ENCODE data around the gene PLXNC1. TPM values are rescaled to one million over a fixed set of nuclear protein-coding genes. Genes with fewer than 3 reads are reported as not detected.

PLXNC1 gene
- polyA plus RNA-seq, 1 donor (not counting 4 experiments of a cell fraction or from before 2014, with no cell fraction given), result 0.17 TPM

- no peaks in the 10 kb centered on the region for H3K79me2 ChIP-seq (ENCODE audit: control insufficient read depth, insufficient read depth, low read length)
- H3K9ac ChIP-seq (ENCODE audit: control insufficient read depth, extremely low read depth, insufficient read depth, low read length), result no peak overlapping the region
- no peaks in the 10 kb centered on the region for H3K9me1 ChIP-seq (ENCODE audit: control insufficient read depth, extremely low read depth, insufficient read depth, low read length)
- no peaks in the 10 kb centered on the region for H4K20me1 ChIP-seq (ENCODE audit: control insufficient read depth, extremely low read depth, insufficient read depth, low read length)
- no peak overlapping the region for H3K4me2 ChIP-seq (ENCODE audit: control insufficient read depth, extremely low read depth, insufficient read depth, low read depth, low read length)
- FAIRE-seq (no peak), DNase-seq (ENCODE audit: low read depth, low spot score) (no peak)
- no peaks in the 10 kb centered on the region for H3K4me1 ChIP-seq (ENCODE audit: control insufficient read depth, extremely low read depth, insufficient read depth, low read length)
- H3K27ac ChIP-seq (ENCODE audit: control insufficient read depth, insufficient read depth, low read length), result no peak overlapping the region
- dilution Hi-C loops (cut with MboI; ENCODE audit: extremely low pct_ligation_motif_present, low sequenced_read_pairs), result no loop called here
- peaks cover 3% of the 10 kb centered on the region for H3K27me3 ChIP-seq (ENCODE audit: control insufficient read depth, extremely low read depth, insufficient read depth, low read length)
- no peaks in the 10 kb centered on the region for H3K36me3 ChIP-seq (ENCODE audit: control insufficient read depth in 2 of 2, extremely low read depth in 1 of 2, insufficient read depth in 2 of 2, low read length in 2 of 2)
- TF ChIP-seq CTCF (optimal IDR thresholded peaks at IDR 0.05 in 1 of 3, IDR thresholded peaks at IDR 0.05 in 1 of 3, conservative IDR thresholded peaks at IDR 0.05 in 1 of 3; ENCODE audit: extremely low read depth in 1 of 3, insufficient read depth in 2 of 3, low read length in 3 of 3), result no peak
- TF ChIP-seq EZH2 (IDR thresholded peaks at IDR 0.05; ENCODE audit: low read length), result no peak
- no peaks in the 10 kb centered on the region for H3K9me3 ChIP-seq (ENCODE audit: control insufficient read depth, low read depth, low read length)
- no peak overlapping the region for H2AFZ ChIP-seq (ENCODE audit: control insufficient read depth, low read length)
- no peak overlapping the region for H3K4me3 ChIP-seq (ENCODE audit: control insufficient read depth in 2 of 3, extremely low read depth in 1 of 3, insufficient read depth in 2 of 3, low read depth in 1 of 3, low read length in 3 of 3)
Observed at GRCh38 chr12:94225947-94226630, 77.7 kb downstream of the PLXNC1 start.

- no peaks in the 10 kb centered on the region for H3K4me1 ChIP-seq (ENCODE audit: control insufficient read depth, extremely low read depth, insufficient read depth, low read length)
- H3K9me1 ChIP-seq (ENCODE audit: control insufficient read depth, extremely low read depth, insufficient read depth, low read length), result no peaks in the 10 kb centered on the region
- H2AFZ ChIP-seq (ENCODE audit: control insufficient read depth, low read length), result no peak overlapping the region
- no peak overlapping the region for H3K9ac ChIP-seq (ENCODE audit: control insufficient read depth, extremely low read depth, insufficient read depth, low read length)
- FAIRE-seq, result no peak
- TF ChIP-seq EZH2 (IDR thresholded peaks at IDR 0.05; ENCODE audit: low read length) (no peak), CTCF (optimal IDR thresholded peaks at IDR 0.05 in 1 of 3, IDR thresholded peaks at IDR 0.05 in 1 of 3, conservative IDR thresholded peaks at IDR 0.05 in 1 of 3; ENCODE audit: extremely low read depth in 1 of 3, insufficient read depth in 2 of 3, low read length in 3 of 3) (no peak)
- no peaks in the 10 kb centered on the region for H3K79me2 ChIP-seq (ENCODE audit: control insufficient read depth, insufficient read depth, low read length)
- dilution Hi-C loops (cut with MboI; ENCODE audit: extremely low pct_ligation_motif_present, low sequenced_read_pairs), result no loop called here
- no peaks in the 10 kb centered on the region for H4K20me1 ChIP-seq (ENCODE audit: control insufficient read depth, extremely low read depth, insufficient read depth, low read length)
- peaks cover 3% of the 10 kb centered on the region for H3K27me3 ChIP-seq (ENCODE audit: control insufficient read depth, extremely low read depth, insufficient read depth, low read length)
- H3K27ac ChIP-seq (ENCODE audit: control insufficient read depth, insufficient read depth, low read length), result no peak overlapping the region
- DNase-seq (ENCODE audit: low read depth, low spot score), result no peak
- no peaks in the 10 kb centered on the region for H3K9me3 ChIP-seq (ENCODE audit: control insufficient read depth, low read depth, low read length)
- H3K4me2 ChIP-seq (ENCODE audit: control insufficient read depth, extremely low read depth, insufficient read depth, low read depth, low read length), result no peak overlapping the region
- no peaks in the 10 kb centered on the region for H3K36me3 ChIP-seq (ENCODE audit: control insufficient read depth in 2 of 2, extremely low read depth in 1 of 2, insufficient read depth in 2 of 2, low read length in 2 of 2)
- no peak overlapping the region for H3K4me3 ChIP-seq (ENCODE audit: control insufficient read depth in 2 of 3, extremely low read depth in 1 of 3, insufficient read depth in 2 of 3, low read depth in 1 of 3, low read length in 3 of 3)
Observed at GRCh38 chr12:94227066-94227465, 78.7 kb downstream of the PLXNC1 start.
